ENCODE measurements around the gene SPECC1L. TPM values are rescaled to one million over a fixed set of nuclear protein-coding genes. Genes with fewer than 3 reads are reported as not detected.

The SPECC1L gene
- total and polyA plus RNA-seq, 10 of the 15 experiments (the other 5 are each of a cell fraction or from before 2014, with no cell fraction given): 1.9 to 40.6 (median 19.1) TPM

GRCh38 chr22:24433828-24434470, 163.3 kb downstream of the SPECC1L start (continued):
- TF ChIP-seq, protein P1, sequence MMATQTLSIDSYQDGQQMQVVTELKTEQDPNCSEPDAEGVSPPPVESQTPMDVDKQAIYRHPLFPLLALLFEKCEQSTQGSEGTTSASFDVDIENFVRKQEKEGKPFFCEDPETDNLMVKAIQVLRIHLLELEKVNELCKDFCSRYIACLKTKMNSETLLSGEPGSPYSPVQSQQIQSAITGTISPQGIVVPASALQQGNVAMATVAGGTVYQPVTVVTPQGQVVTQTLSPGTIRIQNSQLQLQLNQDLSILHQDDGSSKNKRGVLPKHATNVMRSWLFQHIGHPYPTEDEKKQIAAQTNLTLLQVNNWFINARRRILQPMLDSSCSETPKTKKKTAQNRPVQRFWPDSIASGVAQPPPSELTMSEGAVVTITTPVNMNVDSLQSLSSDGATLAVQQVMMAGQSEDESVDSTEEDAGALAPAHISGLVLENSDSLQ (IDR thresholded peaks at IDR 0.05): peak; percentile 45; the same call in 1 of the 2 replicates
- TF ChIP-seq ESRRA (IDR thresholded peaks at IDR 0.05; ENCODE audit: low read length): no peak
- TF ChIP-seq, protein P2, sequence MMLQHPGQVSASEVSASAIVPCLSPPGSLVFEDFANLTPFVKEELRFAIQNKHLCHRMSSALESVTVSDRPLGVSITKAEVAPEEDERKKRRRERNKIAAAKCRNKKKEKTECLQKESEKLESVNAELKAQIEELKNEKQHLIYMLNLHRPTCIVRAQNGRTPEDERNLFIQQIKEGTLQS (IDR thresholded peaks at IDR 0.05; ENCODE audit: borderline replicate concordance, extremely low read depth, low read depth, low read length): no peak
- no peak for TF ChIP-seq NFIC (IDR thresholded peaks at IDR 0.05; ENCODE audit: low read depth, low read length)
- TF ChIP-seq ELK1 (IDR thresholded peaks at IDR 0.05; ENCODE audit: low read depth, low read length): no peak; the same call in 1 of the 2 replicates
- TF ChIP-seq ZNF622 (IDR thresholded peaks at IDR 0.05): no peak
- TF ChIP-seq MTA2 (IDR thresholded peaks at IDR 0.05; ENCODE audit: low read depth): no peak
- no peak for TF ChIP-seq PML (IDR thresholded peaks at IDR 0.05; ENCODE audit: low read length)
- TF ChIP-seq NRF1 (conservative IDR thresholded peaks at IDR 0.05; ENCODE audit: low read depth, low read length): no peak
- TF ChIP-seq TAF1 (IDR thresholded peaks at IDR 0.05; ENCODE audit: borderline replicate concordance, low read depth, low read length): peak; percentile 66
- TF ChIP-seq CHD4 (IDR thresholded peaks at IDR 0.05): no peak
- no peak for TF ChIP-seq TARDBP (IDR thresholded peaks at IDR 0.05; ENCODE audit: borderline replicate concordance)
- no peak for TF ChIP-seq BCL11A (IDR thresholded peaks at IDR 0.05; ENCODE audit: low read depth, low read length)
- no peak for TF ChIP-seq CBX3 (IDR thresholded peaks at IDR 0.05; ENCODE audit: borderline replicate concordance, low read depth)
- no peak for TF ChIP-seq NR2F1 (conservative IDR thresholded peaks at IDR 0.05)
- TF ChIP-seq CBX5 (IDR thresholded peaks at IDR 0.05; ENCODE audit: low read depth): no peak
- no peak for TF ChIP-seq SP1 (IDR thresholded peaks at IDR 0.05; ENCODE audit: low read depth, low read length)
- no peak for TF ChIP-seq RELA (IDR thresholded peaks at IDR 0.05; ENCODE audit: borderline replicate concordance, partially characterized antibody)
- TF ChIP-seq, protein P3, sequence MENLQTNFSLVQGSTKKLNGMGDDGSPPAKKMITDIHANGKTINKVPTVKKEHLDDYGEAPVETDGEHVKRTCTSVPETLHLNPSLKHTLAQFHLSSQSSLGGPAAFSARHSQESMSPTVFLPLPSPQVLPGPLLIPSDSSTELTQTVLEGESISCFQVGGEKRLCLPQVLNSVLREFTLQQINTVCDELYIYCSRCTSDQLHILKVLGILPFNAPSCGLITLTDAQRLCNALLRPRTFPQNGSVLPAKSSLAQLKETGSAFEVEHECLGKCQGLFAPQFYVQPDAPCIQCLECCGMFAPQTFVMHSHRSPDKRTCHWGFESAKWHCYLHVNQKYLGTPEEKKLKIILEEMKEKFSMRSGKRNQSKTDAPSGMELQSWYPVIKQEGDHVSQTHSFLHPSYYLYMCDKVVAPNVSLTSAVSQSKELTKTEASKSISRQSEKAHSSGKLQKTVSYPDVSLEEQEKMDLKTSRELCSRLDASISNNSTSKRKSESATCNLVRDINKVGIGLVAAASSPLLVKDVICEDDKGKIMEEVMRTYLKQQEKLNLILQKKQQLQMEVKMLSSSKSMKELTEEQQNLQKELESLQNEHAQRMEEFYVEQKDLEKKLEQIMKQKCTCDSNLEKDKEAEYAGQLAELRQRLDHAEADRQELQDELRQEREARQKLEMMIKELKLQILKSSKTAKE (IDR thresholded peaks at IDR 0.05; ENCODE audit: low read depth, poor library complexity, severe bottlenecking): no peak
- no peak for TF ChIP-seq ZZZ3 (IDR thresholded peaks at IDR 0.05; ENCODE audit: control insufficient read depth, insufficient read length, low read depth)
- TF ChIP-seq ZNF687 (IDR thresholded peaks at IDR 0.05): peak; percentile 59
